Femur (tissue), 1 donor: ENCODE results near the gene UBE2O.

Experiments used
- DNase-seq: peaks from one replicate; pipeline ENCODE4 v3.0.0-alpha.2; 2017

Gene UBE2O

GRCh38 chr17:76437467-76438402, 15.2 kb downstream of the UBE2O start:
- no peak for DNase-seq

- DNase-seq: no peak
These were observed 17.2 kb downstream of the UBE2O start for GRCh38 chr17:76435751-76436150.

GRCh38 chr17:76434870-76435269, 18.1 kb downstream of the UBE2O start:
- no peak for DNase-seq

GRCh38 chr17:76433693-76434092, 19.3 kb downstream of the UBE2O start:
- no peak for DNase-seq

- DNase-seq: no peak
These were observed 20.1 kb downstream of the UBE2O start for GRCh38 chr17:76432712-76433336.

- no peak for DNase-seq
These were observed 20.9 kb downstream of the UBE2O start for GRCh38 chr17:76432004-76432403.

- no peak for DNase-seq
These were observed 21.4 kb downstream of the UBE2O start for GRCh38 chr17:76431509-76431908.

GRCh38 chr17:76428511-76428910, 24.4 kb downstream of the UBE2O start:
- no peak for DNase-seq

GRCh38 chr17:76427501-76428231, 25.3 kb downstream of the UBE2O start:
- no peak for DNase-seq

GRCh38 chr17:76426853-76427252, 26.1 kb downstream of the UBE2O start:
- no peak for DNase-seq

GRCh38 chr17:76422860-76423259, 30.1 kb downstream of the UBE2O start:
- no peak for DNase-seq

- DNase-seq: no peak
These were observed 30.5 kb downstream of the UBE2O start for GRCh38 chr17:76422406-76422805.

GRCh38 chr17:76421044-76421407, 31.9 kb downstream of the UBE2O start:
- no peak for DNase-seq

- no peak for DNase-seq
These were observed 32.5 kb downstream of the UBE2O start for GRCh38 chr17:76420356-76421043.

GRCh38 chr17:76419576-76420260, 33.2 kb downstream of the UBE2O start:
- no peak for DNase-seq

- no peak for DNase-seq
These were observed 35.3 kb downstream of the UBE2O start for GRCh38 chr17:76417499-76418143.

GRCh38 chr17:76416899-76417298, 36.1 kb downstream of the UBE2O start:
- DNase-seq: no peak

- no peak for DNase-seq
These were observed 36.5 kb downstream of the UBE2O start for GRCh38 chr17:76416457-76416856.

- DNase-seq: no peak
These were observed 37.2 kb downstream of the UBE2O start for GRCh38 chr17:76415786-76416185.

GRCh38 chr17:76414334-76415295, 38.3 kb downstream of the UBE2O start:
- peak; percentile 87 for DNase-seq

GRCh38 chr17:76411247-76411646, 41.7 kb downstream of the UBE2O start:
- DNase-seq: no peak
